ENCODE measurements around the gene SLC6A18. TPM values are rescaled to one million over a fixed set of nuclear protein-coding genes. Genes with fewer than 3 reads are reported as not detected.
"Not testable (repeated sequence)": the region's sequence is repeated elsewhere in the genome, so short reads cannot be mapped to it uniquely, and the experiment has no call there.

SLC6A18 gene
- total and polyA plus RNA-seq, 2 experiments from 2014 or later, result 0.35 TPM; not detected in 1

GRCh38 chr5:1281038-1281882 lies 56.1 kb downstream of the SLC6A18 start:
- no peaks in the 10 kb centered on the region for H3K9me3 ChIP-seq (ENCODE audit: low read depth)
- H3K79me2 ChIP-seq, result no peaks in the 10 kb centered on the region
- H3K4me2 ChIP-seq, result no peak overlapping the region
- no peak overlapping the region for H2AFZ ChIP-seq
- H3K36me3 ChIP-seq (replicated peaks; ENCODE audit: insufficient read depth, low read depth), result no peaks in the 10 kb centered on the region
- no peak for DNase-seq (ENCODE audit: low spot score)
- no peak overlapping the region for H3K4me3 ChIP-seq
- H3K9me2 ChIP-seq (replicated peaks; ENCODE audit: insufficient read depth), result no peaks in the 10 kb centered on the region
- no peak overlapping the region for H3K27ac ChIP-seq
- H3K27me3 ChIP-seq, result no peaks in the 10 kb centered on the region
- H3K4me1 ChIP-seq (ENCODE audit: insufficient read depth), result no peaks in the 10 kb centered on the region
- TF ChIP-seq EZH2phosphoT487 (IDR thresholded peaks at IDR 0.05; ENCODE audit: low read depth, severe bottlenecking, unreplicated experiment) (no peak), EZH2 (IDR thresholded peaks at IDR 0.05; ENCODE audit: borderline replicate concordance) (no peak)
- TF ChIP-seq, protein P1, sequence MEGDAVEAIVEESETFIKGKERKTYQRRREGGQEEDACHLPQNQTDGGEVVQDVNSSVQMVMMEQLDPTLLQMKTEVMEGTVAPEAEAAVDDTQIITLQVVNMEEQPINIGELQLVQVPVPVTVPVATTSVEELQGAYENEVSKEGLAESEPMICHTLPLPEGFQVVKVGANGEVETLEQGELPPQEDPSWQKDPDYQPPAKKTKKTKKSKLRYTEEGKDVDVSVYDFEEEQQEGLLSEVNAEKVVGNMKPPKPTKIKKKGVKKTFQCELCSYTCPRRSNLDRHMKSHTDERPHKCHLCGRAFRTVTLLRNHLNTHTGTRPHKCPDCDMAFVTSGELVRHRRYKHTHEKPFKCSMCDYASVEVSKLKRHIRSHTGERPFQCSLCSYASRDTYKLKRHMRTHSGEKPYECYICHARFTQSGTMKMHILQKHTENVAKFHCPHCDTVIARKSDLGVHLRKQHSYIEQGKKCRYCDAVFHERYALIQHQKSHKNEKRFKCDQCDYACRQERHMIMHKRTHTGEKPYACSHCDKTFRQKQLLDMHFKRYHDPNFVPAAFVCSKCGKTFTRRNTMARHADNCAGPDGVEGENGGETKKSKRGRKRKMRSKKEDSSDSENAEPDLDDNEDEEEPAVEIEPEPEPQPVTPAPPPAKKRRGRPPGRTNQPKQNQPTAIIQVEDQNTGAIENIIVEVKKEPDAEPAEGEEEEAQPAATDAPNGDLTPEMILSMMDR (IDR thresholded peaks at IDR 0.05; ENCODE audit: poor library complexity), result no peak
- H4K20me1 ChIP-seq (ENCODE audit: insufficient read depth, poor library complexity, severe bottlenecking), result no peaks in the 10 kb centered on the region
- 89% methylated on average over 16 of the region's 16 CpGs for WGBS (ENCODE audit: low lambda C conversion rate, missing lambda C conversion rate)

- no peak overlapping the region for H3K27ac ChIP-seq
- no peaks in the 10 kb centered on the region for H4K20me1 ChIP-seq (ENCODE audit: insufficient read depth, poor library complexity, severe bottlenecking)
- WGBS (ENCODE audit: low lambda C conversion rate, missing lambda C conversion rate), result 90% methylated on average over 36 of the region's 37 CpGs
- H3K9me2 ChIP-seq (replicated peaks; ENCODE audit: insufficient read depth), result no peaks in the 10 kb centered on the region
- no peaks in the 10 kb centered on the region for H3K79me2 ChIP-seq
- no peaks in the 10 kb centered on the region for H3K4me1 ChIP-seq (ENCODE audit: insufficient read depth)
- no peak overlapping the region for H3K4me2 ChIP-seq
- TF ChIP-seq EZH2phosphoT487 (IDR thresholded peaks at IDR 0.05; ENCODE audit: low read depth, severe bottlenecking, unreplicated experiment) (no peak), EZH2 (IDR thresholded peaks at IDR 0.05; ENCODE audit: borderline replicate concordance) (no peak)
- TF ChIP-seq, protein P1 (IDR thresholded peaks at IDR 0.05; ENCODE audit: poor library complexity), result no peak
- no peak for DNase-seq (ENCODE audit: low spot score)
- H3K27me3 ChIP-seq, result no peaks in the 10 kb centered on the region
- H3K4me3 ChIP-seq, result no peak overlapping the region
- no peaks in the 10 kb centered on the region for H3K9me3 ChIP-seq (ENCODE audit: low read depth)
- H2AFZ ChIP-seq, result no peak overlapping the region
- H3K36me3 ChIP-seq (replicated peaks; ENCODE audit: insufficient read depth, low read depth), result no peaks in the 10 kb centered on the region
These were observed 57.2 kb downstream of the SLC6A18 start for GRCh38 chr5:1282131-1282992.

DNA sequence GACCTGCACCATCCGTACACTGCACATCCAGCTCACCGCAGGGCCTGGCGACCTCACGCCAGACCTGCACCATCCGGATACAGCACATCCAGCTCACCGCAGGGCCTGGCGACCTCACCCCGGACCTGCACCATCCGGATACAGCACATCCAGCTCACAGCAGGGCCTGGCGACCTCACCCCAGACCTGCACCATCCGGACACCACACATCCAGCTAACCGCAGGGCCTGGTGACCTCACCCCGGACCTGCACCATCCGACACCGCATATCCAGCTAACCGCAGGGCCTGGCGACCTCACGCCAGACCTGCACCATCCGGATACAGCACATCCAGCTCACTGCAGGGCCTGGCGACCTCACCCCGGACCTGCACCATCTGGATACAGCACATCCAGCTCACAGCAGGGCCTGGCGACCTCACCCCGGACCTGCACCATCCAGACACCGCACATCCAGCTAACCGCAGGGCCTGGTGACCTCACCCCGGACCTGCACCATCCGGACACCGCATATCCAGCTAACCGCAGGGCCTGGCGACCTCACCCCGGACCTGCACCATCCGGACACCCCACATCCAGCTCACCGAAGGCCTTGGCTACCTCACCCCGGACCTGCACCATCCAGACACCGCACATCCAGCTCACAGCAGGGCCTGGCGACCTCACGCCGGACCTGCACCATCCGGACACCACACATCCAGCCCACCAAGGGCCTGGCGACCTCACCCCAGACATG lies 58.0 kb downstream of the SLC6A18 start:
- DNase-seq (ENCODE audit: low spot score); H3K4me2 ChIP-seq; H3K9me2 ChIP-seq (replicated peaks; ENCODE audit: insufficient read depth); H3K4me1 ChIP-seq (ENCODE audit: insufficient read depth); H2AFZ ChIP-seq; H3K36me3 ChIP-seq (replicated peaks; ENCODE audit: insufficient read depth, low read depth); H3K79me2 ChIP-seq; H3K27ac ChIP-seq; H3K9me3 ChIP-seq (ENCODE audit: low read depth); H3K4me3 ChIP-seq; H3K27me3 ChIP-seq; H4K20me1 ChIP-seq (ENCODE audit: insufficient read depth, poor library complexity, severe bottlenecking): not testable (repeated sequence)
- 96% methylated on average over 31 of the region's 40 CpGs for WGBS (ENCODE audit: low lambda C conversion rate, missing lambda C conversion rate)

DNA sequence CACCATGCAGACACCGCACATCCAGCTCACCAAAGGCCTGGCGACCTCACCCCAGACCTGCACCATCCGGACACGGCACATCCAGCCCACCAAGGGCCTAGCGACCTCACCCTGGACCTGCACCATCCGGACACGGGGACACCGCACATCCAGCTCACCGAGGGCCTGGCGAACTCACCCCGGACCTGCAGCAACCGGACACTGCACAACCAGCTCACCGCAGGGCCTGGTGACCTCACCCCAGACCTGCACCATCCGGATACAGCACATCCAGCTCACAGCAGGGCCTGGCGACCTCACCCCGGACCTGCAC lies 58.5 kb downstream of the SLC6A18 start:
- not testable (repeated sequence) for H4K20me1 ChIP-seq (ENCODE audit: insufficient read depth, poor library complexity, severe bottlenecking); H3K27me3 ChIP-seq; H2AFZ ChIP-seq; H3K27ac ChIP-seq; H3K4me1 ChIP-seq (ENCODE audit: insufficient read depth); H3K79me2 ChIP-seq; H3K9me2 ChIP-seq (replicated peaks; ENCODE audit: insufficient read depth); H3K4me3 ChIP-seq; H3K4me2 ChIP-seq; H3K36me3 ChIP-seq (replicated peaks; ENCODE audit: insufficient read depth, low read depth); H3K9me3 ChIP-seq (ENCODE audit: low read depth); DNase-seq (ENCODE audit: low spot score)
- WGBS (ENCODE audit: low lambda C conversion rate, missing lambda C conversion rate), result 100% methylated on average over 7 of the region's 16 CpGs

GRCh38 chr5:1284336-1284970 lies 59.3 kb downstream of the SLC6A18 start:
- not testable (repeated sequence) for H3K4me2 ChIP-seq; H3K4me3 ChIP-seq; H3K27me3 ChIP-seq; H3K27ac ChIP-seq; H2AFZ ChIP-seq; H3K9me2 ChIP-seq (replicated peaks; ENCODE audit: insufficient read depth); H3K4me1 ChIP-seq (ENCODE audit: insufficient read depth); H4K20me1 ChIP-seq (ENCODE audit: insufficient read depth, poor library complexity, severe bottlenecking); DNase-seq (ENCODE audit: low spot score); H3K36me3 ChIP-seq (replicated peaks; ENCODE audit: insufficient read depth, low read depth); H3K79me2 ChIP-seq; H3K9me3 ChIP-seq (ENCODE audit: low read depth)
- WGBS (ENCODE audit: low lambda C conversion rate, missing lambda C conversion rate), result 93% methylated on average over 26 of the region's 27 CpGs

All from hepatocyte (in vitro differentiated cells).